Activated CD4-positive, alpha-beta T cell treated with anti-CD3 and anti-CD28 coated beads, Interleukin-10, Interleukin-2, amounts not matched to agents 100 ng/mL and 50 ng/mL, durations not matched to agents 16 hours and 8 hours (primary cell): ENCODE measurements around the gene IER5L.
"Not testable (repeated sequence)": the region's sequence is repeated elsewhere in the genome, so short reads cannot be mapped to it uniquely, and the experiment has no call there.

ENCODE experiments used
- DNase-seq: peaks from one replicate; pipeline ENCODE4 v3.0.0-alpha.2; 2020

Gene IER5L

GRCh38 chr9:129138144-129138462 is 40.0 kb downstream of the IER5L start:
- DNase-seq: no peak

- DNase-seq: no peak
Measured at GRCh38 chr9:129137292-129138143, 40.5 kb downstream of the IER5L start.

GRCh38 chr9:129136446-129137035 is 41.5 kb downstream of the IER5L start:
- DNase-seq: no peak

GRCh38 chr9:129135476-129135875 is 42.6 kb downstream of the IER5L start:
- no peak for DNase-seq

GRCh38 chr9:129133082-129133481 is 45.0 kb downstream of the IER5L start:
- DNase-seq: no peak

GRCh38 chr9:129131300-129132145 is 46.5 kb downstream of the IER5L start:
- DNase-seq: peak; percentile 85

- DNase-seq: no peak
Measured at GRCh38 chr9:129130791-129131190, 47.3 kb downstream of the IER5L start.

- not testable (repeated sequence) for DNase-seq
Measured at GRCh38 chr9:129130271-129130670, 47.8 kb downstream of the IER5L start.

GRCh38 chr9:129128689-129129088 is 49.4 kb downstream of the IER5L start:
- no peak for DNase-seq

GRCh38 chr9:129126749-129127618 is 51.1 kb downstream of the IER5L start:
- DNase-seq: no peak
